GM10266 (cell line): ENCODE measurements around the gene CYBC1.

ENCODE experiments used
- DNase-seq: peaks from one replicate; pipeline ENCODE4 v3.0.0; 2012; ENCODE audit errors: extremely low spot score
- TF ChIP-seq, protein P1 (sequence below): IDR thresholded peaks from 2 replicates; pipeline ENCODE4 v1.5.1; 2012; ENCODE audit warnings: mild to moderate bottlenecking, low read depth; ENCODE audit not compliant: control insufficient read depth, insufficient read depth; ENCODE audit errors: missing control alignments

The CYBC1 gene

DNA sequence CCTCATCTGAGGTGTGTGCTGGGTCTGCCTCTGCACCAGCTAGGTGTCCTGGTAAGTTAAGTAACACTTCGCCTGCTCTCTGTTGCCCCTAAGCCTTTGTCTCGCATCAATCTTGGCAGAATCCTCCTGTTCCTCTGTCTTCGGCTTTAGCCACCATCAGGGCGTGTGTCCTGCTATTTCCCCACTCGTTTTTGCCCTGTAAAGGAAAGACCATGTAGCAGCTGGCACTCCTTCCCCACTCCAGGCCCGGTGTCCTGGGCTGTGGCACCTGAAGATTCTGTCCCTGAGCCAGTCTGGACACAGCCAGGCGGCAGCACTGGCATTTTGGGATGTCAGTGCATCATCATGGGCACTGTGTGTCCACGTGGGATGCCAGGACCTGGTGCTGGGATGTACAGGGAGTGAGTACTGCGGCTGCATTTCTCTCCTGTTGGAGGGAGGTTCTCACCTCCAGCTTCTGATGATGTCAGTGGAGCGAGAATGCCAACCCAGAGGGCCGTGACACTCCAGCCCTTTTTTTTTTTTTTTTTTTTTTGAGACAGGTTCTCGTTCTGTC lies 42.8 kb upstream of the CYBC1 start:
- DNase-seq = no peak
- TF ChIP-seq, protein P1, sequence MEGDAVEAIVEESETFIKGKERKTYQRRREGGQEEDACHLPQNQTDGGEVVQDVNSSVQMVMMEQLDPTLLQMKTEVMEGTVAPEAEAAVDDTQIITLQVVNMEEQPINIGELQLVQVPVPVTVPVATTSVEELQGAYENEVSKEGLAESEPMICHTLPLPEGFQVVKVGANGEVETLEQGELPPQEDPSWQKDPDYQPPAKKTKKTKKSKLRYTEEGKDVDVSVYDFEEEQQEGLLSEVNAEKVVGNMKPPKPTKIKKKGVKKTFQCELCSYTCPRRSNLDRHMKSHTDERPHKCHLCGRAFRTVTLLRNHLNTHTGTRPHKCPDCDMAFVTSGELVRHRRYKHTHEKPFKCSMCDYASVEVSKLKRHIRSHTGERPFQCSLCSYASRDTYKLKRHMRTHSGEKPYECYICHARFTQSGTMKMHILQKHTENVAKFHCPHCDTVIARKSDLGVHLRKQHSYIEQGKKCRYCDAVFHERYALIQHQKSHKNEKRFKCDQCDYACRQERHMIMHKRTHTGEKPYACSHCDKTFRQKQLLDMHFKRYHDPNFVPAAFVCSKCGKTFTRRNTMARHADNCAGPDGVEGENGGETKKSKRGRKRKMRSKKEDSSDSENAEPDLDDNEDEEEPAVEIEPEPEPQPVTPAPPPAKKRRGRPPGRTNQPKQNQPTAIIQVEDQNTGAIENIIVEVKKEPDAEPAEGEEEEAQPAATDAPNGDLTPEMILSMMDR = no peak

DNA sequence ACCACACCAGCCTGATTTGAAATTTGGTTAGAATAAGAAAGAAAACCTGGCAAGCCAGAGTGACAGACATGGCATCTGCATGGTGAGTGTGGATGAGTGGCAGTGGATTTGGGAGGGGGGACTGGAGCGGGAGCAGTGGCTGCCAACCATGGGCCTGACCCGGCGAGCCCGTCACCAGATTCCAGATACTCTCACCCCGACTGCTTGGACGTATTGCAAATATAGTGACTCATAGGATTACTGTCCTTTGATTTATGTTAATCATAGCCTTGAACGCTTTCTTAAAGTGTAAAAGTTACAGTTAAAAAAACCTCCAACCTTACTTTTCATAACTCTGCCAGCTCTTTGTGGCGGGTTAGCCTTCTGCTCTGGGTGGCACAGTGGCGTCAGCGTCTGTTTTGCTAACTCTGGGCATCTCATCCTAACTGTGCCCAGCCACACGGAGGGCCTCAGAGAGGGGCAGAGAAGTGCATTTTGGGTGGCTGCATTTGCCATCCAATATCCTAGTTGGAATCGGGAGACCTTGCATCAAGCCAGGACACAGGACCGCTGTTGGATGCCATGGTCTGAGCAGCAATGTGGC lies 42.2 kb upstream of the CYBC1 start:
- DNase-seq = no peak
- TF ChIP-seq, protein P1 = no peak

DNA sequence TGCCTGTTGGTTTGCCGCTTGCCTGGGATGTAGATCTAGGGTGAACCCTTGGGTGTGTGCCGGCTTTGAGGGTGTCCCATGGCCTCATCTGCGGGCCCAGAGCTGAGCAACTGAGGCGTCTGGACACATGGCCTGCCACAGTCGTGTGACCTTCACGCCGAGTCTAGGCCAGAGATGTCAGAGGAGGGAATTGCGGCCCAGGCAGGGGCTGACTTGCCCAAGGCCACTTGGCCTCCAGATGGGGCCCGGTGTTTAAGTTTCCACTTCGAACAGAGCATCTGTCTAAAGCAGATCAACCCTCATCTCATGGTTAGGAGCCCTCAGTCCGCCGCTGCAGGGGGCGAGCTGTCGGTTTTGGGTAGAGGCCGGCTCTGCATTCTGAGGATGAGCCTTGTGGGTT lies 41.0 kb upstream of the CYBC1 start:
- no peak for DNase-seq
- TF ChIP-seq, protein P1 = no peak

DNA sequence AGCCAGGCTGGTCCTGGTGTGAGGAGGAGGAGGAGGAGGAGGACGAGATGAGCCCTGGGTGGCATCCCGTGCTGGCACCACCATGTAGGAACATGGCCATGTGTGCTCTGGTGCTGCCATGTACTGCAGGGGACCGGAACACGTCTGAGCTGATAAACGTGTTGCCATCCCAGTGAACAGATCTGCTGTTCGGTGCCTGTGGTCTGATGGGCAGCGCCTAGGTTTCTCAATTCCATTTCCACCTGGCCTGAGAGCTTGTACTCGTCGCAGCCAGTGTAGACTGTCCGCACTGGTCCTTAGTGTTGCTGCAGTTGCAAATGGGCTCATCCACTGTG lies 40.6 kb upstream of the CYBC1 start:
- no peak for DNase-seq
- TF ChIP-seq, protein P1 = no peak

DNA sequence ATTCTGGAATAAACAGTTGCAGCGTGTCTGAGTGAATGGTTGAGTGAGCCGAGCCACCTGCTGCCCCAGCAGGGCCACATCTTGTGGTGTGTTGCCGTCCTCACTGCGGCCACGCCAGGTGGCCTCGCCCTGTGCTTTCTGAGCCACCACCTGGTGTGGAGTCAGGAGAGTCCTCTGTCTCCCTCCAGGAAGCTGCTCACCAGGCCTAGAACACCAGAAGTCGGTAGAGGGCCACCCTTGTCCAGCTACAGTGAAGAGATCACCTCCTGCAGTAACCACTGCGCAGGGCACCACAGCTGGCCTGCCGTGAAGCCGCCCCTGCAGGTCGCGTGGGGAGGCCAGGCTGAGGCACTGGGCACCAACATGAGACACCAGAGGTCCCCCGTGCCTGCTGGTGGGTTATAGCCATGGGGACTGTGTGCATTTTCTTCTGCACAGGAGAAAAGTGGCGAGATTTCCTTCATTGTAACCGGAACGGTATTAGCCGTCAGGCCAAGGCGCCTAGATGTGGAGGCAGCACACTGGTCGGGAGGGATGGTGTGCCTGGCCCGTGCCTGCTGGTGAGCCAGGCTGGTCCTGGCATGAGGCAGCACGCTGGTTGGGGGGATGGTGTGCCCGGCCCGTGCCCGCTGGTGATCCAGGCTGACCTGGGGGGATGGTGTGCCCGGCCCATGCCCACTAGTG lies 40.1 kb upstream of the CYBC1 start:
- TF ChIP-seq, protein P1 = peak; percentile 12
- no peak for DNase-seq

DNA sequence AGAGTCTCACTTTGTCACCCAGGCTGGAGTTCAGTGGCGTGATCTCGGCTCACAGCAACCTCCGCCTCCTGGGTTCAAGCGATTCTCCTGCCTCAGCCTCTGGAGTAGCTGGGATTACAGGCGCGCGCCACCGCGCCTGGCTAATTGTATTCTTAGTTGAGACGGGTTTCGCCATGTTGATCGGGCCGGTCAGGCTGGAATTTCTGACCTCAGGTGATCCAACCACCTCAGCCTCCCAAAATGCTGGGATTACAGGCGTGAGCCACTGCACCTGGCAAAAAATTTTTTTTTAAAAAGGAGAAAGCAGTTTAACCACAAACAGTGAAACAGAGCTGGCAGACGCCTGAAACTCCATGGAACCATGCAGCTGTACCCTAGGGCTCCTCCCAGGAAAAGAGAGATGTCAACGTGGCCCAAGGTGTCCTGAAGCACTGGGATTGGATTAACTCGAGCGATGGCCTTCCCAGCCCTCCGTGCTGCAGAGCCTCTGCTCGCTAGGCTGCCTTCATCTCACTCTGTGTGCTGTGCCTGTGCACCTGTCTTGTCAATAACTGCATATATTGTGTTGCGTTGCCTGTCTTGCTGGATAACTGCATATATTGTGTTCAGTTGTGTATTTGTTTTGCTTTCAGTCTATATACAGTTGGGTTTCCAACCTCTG lies 39.4 kb upstream of the CYBC1 start:
- no peak for DNase-seq
- TF ChIP-seq, protein P1 = no peak

DNA sequence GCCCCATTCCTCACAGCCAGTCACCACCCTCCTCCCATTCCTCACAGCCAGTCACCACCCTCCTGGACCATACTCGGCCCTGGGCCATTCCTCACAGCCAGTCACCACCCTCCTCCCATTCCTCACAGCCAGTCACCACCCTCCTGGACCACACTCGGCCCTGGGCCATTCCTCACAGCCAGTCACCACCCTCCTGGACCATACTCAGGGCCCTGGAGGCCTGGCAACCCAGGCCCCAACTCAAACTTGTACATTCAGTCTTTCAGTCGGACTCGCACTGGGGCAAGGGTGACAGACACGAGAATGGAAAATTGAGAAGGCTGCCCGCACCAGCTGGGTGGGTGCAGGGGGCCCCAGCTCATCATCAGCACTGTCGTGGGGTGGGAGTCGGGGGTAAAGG lies 38.6 kb upstream of the CYBC1 start:
- TF ChIP-seq, protein P1 = no peak
- no peak for DNase-seq
